ENCODE data around the gene OR4E2. TPM values are rescaled to one million over a fixed set of nuclear protein-coding genes. Genes with fewer than 3 reads are reported as not detected.
"Not testable (repeated sequence)": the region's sequence is repeated elsewhere in the genome, so short reads cannot be mapped to it uniquely, and the experiment has no call there.

OR4E2 gene, protein sequence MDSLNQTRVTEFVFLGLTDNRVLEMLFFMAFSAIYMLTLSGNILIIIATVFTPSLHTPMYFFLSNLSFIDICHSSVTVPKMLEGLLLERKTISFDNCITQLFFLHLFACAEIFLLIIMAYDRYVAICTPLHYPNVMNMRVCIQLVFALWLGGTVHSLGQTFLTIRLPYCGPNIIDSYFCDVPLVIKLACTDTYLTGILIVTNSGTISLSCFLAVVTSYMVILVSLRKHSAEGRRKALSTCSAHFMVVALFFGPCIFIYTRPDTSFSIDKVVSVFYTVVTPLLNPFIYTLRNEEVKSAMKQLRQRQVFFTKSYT
- not detected for total RNA-seq

DNA sequence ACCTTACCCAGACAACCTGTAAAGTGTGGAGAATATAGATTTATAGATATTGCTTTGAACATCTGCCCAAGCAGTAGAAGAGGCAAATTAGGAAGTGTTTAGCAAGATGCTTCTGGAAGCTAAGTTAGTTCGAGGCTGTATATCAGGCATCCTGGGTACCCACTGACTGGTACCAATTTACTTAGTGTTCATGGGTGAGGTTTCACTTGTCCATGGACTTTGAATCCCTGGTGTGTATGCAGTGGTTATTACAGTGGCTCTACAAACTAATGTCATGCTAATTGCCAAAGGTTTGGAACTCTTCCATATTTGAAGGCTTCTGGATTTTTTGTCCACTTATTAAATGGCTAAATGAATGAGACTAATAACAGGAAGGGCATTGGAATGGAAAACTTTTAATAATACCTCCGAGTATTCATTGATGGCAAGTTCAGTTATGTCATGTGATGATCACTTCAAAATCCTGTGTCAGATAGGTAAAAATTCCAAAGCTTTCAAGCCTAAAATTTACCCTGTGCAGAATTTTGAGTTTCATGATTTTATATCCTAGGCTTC is at the start of gene OR4E2:
Gene OR4E2, plus strand, starts transcription at position 505 of the 555 bp plus-strand sequence. CDS start 11,248 bp downstream, outside the sequence.
- ATAC-seq = no peak
- no peak for DNase-seq (ENCODE audit: low spot score)
- intact Hi-C loops (cut with DNase I) = no loop called here

DNA sequence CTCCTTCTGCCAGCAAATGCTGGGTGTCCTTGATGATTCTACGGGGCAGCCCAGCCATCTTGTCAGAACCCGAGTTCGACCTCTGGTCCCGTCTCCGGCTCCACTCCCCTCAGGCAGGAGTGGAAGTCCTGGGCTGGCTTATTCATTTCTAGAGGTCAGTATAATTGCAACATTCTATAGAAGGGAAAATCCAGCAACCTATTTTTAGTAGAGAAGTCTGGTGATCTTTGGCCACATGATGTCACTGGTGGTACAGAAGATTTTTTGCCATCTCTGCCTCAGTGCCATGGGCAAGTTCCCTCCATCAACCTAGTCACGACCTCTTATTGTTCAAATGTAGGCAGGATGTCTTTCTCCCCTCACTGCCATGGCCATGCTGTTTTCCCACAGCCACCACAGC is 41.3 kb upstream of the OR4E2 start:
- ATAC-seq (no peak), DNase-seq (ENCODE audit: low spot score) (no peak)
- intact Hi-C loops (cut with DNase I) = no loop called here

GRCh38 chr14:21614240-21614639 is 39.4 kb upstream of the OR4E2 start:
- DNase-seq (ENCODE audit: low spot score) (no peak), ATAC-seq (no peak)
- intact Hi-C loops (cut with DNase I) = no loop called here

- ATAC-seq (no peak), DNase-seq (ENCODE audit: low spot score) (no peak)
- intact Hi-C loops (cut with DNase I) = no loop called here
Measured at GRCh38 chr14:21617614-21618013, 36.0 kb upstream of the OR4E2 start.

DNA sequence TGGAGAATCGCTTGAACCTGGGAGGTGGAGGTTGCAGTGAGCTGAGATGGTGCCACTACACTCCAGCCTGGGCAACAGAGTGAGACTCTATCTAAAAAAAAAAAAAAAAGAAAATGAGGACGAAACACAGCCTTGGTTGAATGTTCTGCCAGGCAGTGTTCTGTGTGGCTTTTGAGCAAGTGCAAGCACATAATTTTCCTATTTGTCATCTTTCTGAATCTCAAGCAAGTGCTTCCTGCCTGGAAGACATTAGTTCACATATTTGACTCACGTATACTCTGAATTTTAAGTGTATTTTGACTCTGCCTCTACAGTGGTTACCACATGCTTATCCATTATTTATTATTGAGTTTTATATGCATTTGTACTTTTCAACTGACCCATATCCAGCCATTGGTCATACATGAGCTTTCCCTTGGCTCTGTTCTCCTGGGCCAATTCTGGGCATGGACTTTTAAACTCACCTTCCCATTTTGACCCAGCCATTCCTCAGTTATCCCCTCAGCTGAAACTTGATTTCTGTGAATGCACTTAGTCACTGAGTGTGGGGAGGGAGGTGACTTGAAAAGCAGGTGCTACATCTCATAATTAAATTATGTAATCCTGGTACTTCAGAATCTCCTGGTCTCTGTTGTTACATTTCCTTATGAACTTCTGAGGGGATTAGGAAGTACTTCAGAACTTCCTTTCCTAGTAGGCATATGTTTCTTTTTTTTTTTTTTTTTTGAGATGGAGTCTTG is 27.0 kb upstream of the OR4E2 start:
- intact Hi-C loops (cut with DNase I) = no loop called here

GRCh38 chr14:21630503-21630902 is 23.1 kb upstream of the OR4E2 start:
- intact Hi-C loops (cut with DNase I); DNase-seq (ENCODE audit: low spot score); ATAC-seq: not testable (repeated sequence)

More for the DNA sequence above, 27.0 kb upstream of the OR4E2 start:
- DNase-seq (ENCODE audit: low spot score) (no peak), ATAC-seq (no peak)

DNA sequence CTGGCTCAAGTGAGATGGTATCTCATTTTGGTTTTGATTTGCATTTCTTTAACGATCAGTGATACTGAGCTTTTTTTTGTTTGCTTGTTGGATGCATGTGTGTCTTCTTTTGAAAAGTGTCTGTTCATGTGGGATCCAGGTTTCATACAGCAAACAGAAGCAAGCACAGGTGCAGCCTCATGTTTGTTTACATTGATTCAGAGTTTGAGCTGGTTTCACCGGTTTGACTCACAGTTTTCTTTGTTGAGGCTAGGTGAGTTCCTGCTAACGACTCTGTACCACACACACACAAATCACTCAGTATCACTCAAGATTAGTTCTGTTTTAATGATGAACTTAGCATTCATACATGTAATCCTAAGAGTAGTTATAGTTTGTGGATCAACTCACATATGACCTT is 22.6 kb upstream of the OR4E2 start:
- intact Hi-C loops (cut with DNase I) = no loop called here
- DNase-seq (ENCODE audit: low spot score) = no peak

GRCh38 chr14:21634840-21635239 is 18.8 kb upstream of the OR4E2 start, which contains the start of gene OR10G2:
Gene OR10G2, minus strand, starts transcription at chr14:21634940. Its CDS starts 98 bp downstream, at chr14:21634842.
- no peak for ATAC-seq
- intact Hi-C loops (cut with DNase I) = no loop called here
- no peak for DNase-seq (ENCODE audit: low spot score)

More for the DNA sequence above, 22.6 kb upstream of the OR4E2 start:
- ATAC-seq = no peak

DNA sequence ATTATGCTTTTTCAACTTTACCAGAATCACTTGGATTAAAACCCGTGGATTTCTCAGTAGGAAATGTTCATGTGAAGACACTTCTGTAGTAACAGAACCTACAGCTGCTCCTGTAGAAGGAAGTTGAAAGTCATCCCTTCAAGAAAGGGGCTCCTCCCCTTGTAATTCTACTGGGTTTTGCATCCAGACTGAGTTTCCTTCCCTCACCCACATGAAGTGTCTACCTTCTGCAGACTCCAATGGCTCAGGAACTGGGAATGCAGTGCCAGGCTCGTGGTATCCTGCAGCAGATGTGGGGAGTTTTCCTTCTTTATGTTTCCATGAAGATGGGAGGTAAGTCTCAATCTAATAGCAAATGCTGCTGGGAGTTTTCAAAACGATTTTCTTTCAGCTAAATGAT is 11.0 kb upstream of the OR4E2 start:
- intact Hi-C loops (cut with DNase I) = no loop called here
- no peak for DNase-seq (ENCODE audit: low spot score)
- no peak for ATAC-seq

DNA sequence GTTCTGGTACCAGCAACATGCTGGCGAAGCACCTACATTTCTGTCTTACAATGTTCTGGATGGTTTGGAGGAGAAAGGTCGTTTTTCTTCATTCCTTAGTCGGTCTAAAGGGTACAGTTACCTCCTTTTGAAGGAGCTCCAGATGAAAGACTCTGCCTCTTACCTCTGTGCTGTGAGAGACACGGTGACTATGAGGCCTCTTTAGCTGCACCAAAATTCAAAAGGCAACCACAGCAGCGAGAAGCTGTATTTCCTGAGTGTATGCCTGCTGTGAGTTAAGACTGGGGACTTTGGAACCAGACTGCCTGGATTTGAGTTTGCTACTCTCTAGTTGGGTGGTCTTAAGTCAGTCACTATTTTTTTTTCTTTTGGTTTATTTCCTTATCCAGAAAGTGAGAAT is 10.2 kb upstream of the OR4E2 start:
- intact Hi-C loops (cut with DNase I) = no loop called here
- no peak for ATAC-seq
- no peak for DNase-seq (ENCODE audit: low spot score)

- DNase-seq (ENCODE audit: low spot score) = no peak
- no peak for ATAC-seq
- intact Hi-C loops (cut with DNase I) = no loop called here
Measured at GRCh38 chr14:21647380-21647779, 6.3 kb upstream of the OR4E2 start.

- DNase-seq (ENCODE audit: low spot score) = no peak
- no peak for ATAC-seq
- intact Hi-C loops (cut with DNase I) = no loop called here
Measured at GRCh38 chr14:21652209-21652808, 1.3 kb upstream of the OR4E2 start.

DNA sequence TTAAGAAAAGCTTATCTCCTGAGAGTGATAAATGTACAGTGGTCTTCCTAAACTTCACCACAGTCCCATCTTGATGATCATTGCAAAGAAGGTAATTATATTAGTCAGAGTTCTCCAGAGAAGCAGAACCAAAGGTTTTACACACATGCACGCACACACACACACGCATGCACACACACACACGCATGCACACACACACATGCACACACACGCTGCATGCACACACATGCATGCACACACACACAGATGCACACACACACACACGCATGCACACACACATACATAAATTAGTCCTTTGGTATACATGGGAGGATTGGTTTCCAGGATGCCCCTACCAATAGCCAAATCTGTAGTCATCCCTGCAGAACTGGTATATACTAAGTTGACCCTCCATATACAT is 580 bp downstream of the OR4E2 start:
- DNase-seq (ENCODE audit: low spot score) (no peak), ATAC-seq (no peak)
- intact Hi-C loops (cut with DNase I) = no loop called here

- ATAC-seq (no peak), DNase-seq (ENCODE audit: low spot score) (no peak)
- intact Hi-C loops (cut with DNase I) = no loop called here
Measured at GRCh38 chr14:21656980-21657379, 3.3 kb downstream of the OR4E2 start.

GRCh38 chr14:21668377-21668776 is 14.7 kb downstream of the OR4E2 start:
- no peak for DNase-seq (ENCODE audit: low spot score)
- intact Hi-C loops (cut with DNase I) = no loop called here
- no peak for ATAC-seq

DNA sequence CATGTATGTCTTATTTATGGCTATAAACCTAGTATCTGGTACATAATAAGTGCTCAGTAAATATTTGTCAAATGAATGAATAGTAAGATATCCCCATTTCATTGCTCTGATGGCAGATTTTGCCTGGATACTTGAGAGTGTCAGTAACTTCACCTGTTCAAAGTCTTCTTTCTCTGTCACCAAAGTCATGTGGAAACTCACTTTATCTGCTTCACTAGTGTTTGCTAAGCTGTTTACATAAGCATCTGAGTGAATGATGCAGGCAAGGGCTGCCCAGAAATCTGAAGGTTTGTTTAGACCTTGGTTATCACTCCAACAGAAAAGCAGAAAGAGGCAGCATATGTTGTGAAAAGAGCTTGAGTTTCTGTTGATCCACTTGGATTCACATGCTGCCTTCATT is 15.6 kb downstream of the OR4E2 start:
- DNase-seq (ENCODE audit: low spot score) (no peak), ATAC-seq (no peak)
- intact Hi-C loops (cut with DNase I) = no loop called here

DNA sequence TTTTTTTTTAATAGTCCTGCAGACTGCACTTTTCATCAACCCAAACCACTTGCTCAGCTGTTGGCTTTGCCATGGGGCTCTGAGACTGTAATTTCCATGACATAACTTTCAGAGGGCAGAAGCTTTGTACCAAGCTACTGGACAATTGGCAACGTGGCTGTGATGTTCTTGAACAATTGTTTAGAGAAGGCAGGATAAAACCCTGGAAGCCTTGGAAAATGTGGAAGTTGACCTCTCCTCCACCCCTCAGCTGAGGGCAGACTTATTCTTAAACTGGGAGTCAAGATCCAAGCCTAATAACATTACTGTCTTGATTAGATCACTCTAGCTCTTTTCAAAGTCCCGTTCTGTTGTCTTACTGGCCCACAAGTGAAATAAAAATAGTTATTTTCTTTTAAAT is 17.7 kb downstream of the OR4E2 start:
- intact Hi-C loops (cut with DNase I) = no loop called here
- ATAC-seq = no peak
- no peak for DNase-seq (ENCODE audit: low spot score)

DNA sequence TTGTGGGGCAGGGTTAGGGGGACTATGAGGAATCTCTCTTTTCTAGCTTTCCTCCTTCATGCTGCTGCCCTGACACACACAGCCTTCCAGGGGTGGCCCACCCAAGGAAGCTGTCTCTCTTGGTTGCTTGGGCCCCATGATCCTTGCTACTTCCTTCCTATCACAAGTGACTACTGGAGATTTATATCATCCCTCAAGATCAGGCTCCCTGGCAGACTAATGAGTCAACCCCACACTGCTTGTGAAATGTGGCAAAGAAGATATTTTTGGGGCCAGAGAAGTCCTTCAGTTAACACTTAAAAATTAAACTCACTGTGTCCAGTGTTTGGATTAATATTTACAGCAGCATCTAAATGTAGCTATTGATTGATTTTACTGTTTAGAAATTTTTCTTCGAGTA is 18.5 kb downstream of the OR4E2 start:
- intact Hi-C loops (cut with DNase I) = no loop called here
- ATAC-seq (no peak), DNase-seq (ENCODE audit: low spot score) (no peak)

DNA sequence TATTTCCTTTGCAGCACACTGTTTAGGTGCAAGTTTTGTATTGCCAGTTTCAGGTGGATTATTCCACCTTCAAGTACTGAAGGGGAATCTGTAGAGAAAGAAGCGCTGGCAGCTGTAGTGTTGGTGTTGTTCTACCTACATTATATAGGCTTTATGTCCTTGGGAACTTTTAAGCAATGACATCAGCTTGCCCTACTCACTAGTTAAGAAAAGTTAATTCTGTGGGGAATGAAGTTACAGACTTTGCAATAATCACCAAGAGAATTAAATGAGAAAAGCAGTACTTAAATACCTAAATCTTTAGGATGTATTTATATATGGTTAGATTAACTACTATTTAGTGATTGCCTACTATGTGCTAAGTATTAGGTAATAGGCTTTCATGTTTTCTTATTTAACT is 20.1 kb downstream of the OR4E2 start, which contains the start of gene OR4E1:
Gene OR4E1, minus strand, starts transcription at position 101 of the 400 bp plus-strand sequence. CDS start 2,883 bp downstream, outside the sequence.
- ATAC-seq (no peak), DNase-seq (ENCODE audit: low spot score) (no peak)
- intact Hi-C loops (cut with DNase I) = no loop called here

DNA sequence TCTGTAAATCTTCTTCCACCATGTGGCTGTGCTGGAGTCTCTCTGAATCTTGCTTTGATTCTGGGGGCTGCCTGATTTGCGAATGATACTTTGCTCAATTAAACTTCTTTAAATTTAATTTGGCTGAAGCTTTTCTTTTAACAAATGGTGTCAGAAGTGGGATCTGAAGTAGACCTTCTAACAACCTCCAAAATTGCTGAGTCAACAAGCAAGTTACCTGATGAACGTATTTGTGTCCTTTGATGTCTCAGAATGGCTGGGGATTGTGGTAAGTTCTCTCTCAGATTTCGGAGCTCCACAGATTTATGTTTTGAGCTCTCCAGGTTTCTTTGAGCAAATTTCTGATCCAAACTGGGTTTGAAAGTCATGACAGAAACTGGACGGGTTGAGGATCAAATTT is 21.9 kb downstream of the OR4E2 start:
- DNase-seq (ENCODE audit: low spot score) (no peak), ATAC-seq (no peak)
- intact Hi-C loops (cut with DNase I) = no loop called here

Measured in sciatic nerve (tissue), 2 donors.